Neuronal stem cell (in vitro differentiated cells): ENCODE measurements around the gene KRT16.
"Not testable (repeated sequence)": the region's sequence is repeated elsewhere in the genome, so short reads cannot be mapped to it uniquely, and the experiment has no call there.

Experiments
- DNase-seq: peaks from one replicate; pipeline ENCODE4 v3.0.0-alpha.2; 2013; ENCODE audit warnings: low spot score
- H2AFZ ChIP-seq: one replicate; pipeline ENCODE4 v1.6.1; 2013; ENCODE audit warnings: mild to moderate bottlenecking, low read length, inconsistent platforms
- H2AK5ac ChIP-seq: 2 replicates; pipeline ENCODE4 v1.6.1; 2013; ENCODE audit warnings: low read depth, mild to moderate bottlenecking, inconsistent platforms, low read length, moderate library complexity, mixed read lengths
- H2BK120ac ChIP-seq: 2 replicates; pipeline ENCODE4 v1.6.1; 2013; ENCODE audit warnings: low read depth, mild to moderate bottlenecking, inconsistent platforms, low read length, moderate library complexity, mixed read lengths
- H2BK12ac ChIP-seq: one replicate; pipeline ENCODE4 v1.6.1; 2013; ENCODE audit warnings: low read length, inconsistent platforms
- H2BK15ac ChIP-seq: 2 replicates; pipeline ENCODE4 v1.6.1; 2013; ENCODE audit warnings: mild to moderate bottlenecking, low read length, inconsistent platforms, mixed read lengths
- H2BK5ac ChIP-seq: one replicate; pipeline ENCODE4 v1.6.1; 2013; ENCODE audit warnings: inconsistent platforms, mild to moderate bottlenecking, low read length, moderate library complexity
- H3K14ac ChIP-seq: one replicate; pipeline ENCODE4 v1.6.1; 2013; ENCODE audit warnings: low read length, inconsistent platforms
- H3K18ac ChIP-seq: 2 replicates; pipeline ENCODE4 v1.6.1; 2013; ENCODE audit warnings: low read length, inconsistent platforms
- H3K23ac ChIP-seq: 2 replicates; pipeline ENCODE4 v1.6.1; 2013; ENCODE audit warnings: low read depth, mild to moderate bottlenecking, mixed read lengths, low read length, inconsistent platforms; ENCODE audit not compliant: poor library complexity
- H3K27ac ChIP-seq: replicated peaks from 3 replicates; pipeline ENCODE4 v1.5.1; 2013; ENCODE audit warnings: low read length, inconsistent platforms
- H3K27me3 ChIP-seq, 3 experiments: 2 replicates each; pipeline ENCODE4 v1.6.1; 2013; ENCODE audit warnings: low read length in 3 of 3, mild to moderate bottlenecking in 2 of 3, inconsistent platforms in 1 of 3, low read depth in 1 of 3, mixed read lengths in 1 of 3, moderate library complexity in 1 of 3; ENCODE audit not compliant: control insufficient read depth in 3 of 3, insufficient read depth in 3 of 3
- H3K36me3 ChIP-seq, 2 donors: replicated peaks in 1 of 2; 2 replicates each; pipeline ENCODE4 v1.6.1; 2013; ENCODE audit warnings: low read length in 2 of 2; ENCODE audit not compliant: control insufficient read depth in 2 of 2, insufficient read depth in 2 of 2
- H3K4ac ChIP-seq: 2 replicates; pipeline ENCODE4 v1.6.1; 2013; ENCODE audit warnings: inconsistent platforms, mild to moderate bottlenecking, low read length, moderate library complexity
- H3K4me1 ChIP-seq, 2 donors: 1 replicate in 1 of 2; 2 replicates in 1 of 2; pipeline ENCODE4 v1.6.1; 2013; ENCODE audit warnings: low read length in 2 of 2, low read depth in 1 of 2; ENCODE audit not compliant: control insufficient read depth in 2 of 2, insufficient read depth in 1 of 2
- H3K4me2 ChIP-seq: one replicate; pipeline ENCODE4 v1.6.1; 2013; ENCODE audit warnings: mild to moderate bottlenecking, low read length, inconsistent platforms; ENCODE audit not compliant: insufficient read depth, poor library complexity, severe bottlenecking
- H3K4me3 ChIP-seq, 2 donors: 2 replicates each; pipeline ENCODE4 v1.5.1; 2013; ENCODE audit warnings: low read length in 2 of 2, mild to moderate bottlenecking in 2 of 2, inconsistent platforms in 1 of 2, moderate library complexity in 1 of 2
- H3K79me1 ChIP-seq: one replicate; pipeline ENCODE4 v1.6.1; 2013; ENCODE audit warnings: low read depth, mild to moderate bottlenecking, inconsistent platforms, low read length, moderate library complexity
- H3K9ac ChIP-seq: one replicate; pipeline ENCODE4 v1.6.1; 2013; ENCODE audit warnings: mild to moderate bottlenecking, low read depth, low read length, inconsistent platforms; ENCODE audit not compliant: poor library complexity
- H3K9me3 ChIP-seq, 2 donors: replicated peaks in 1 of 2; 2 replicates each; pipeline versions ENCODE3 to v1.6.1; 2013; ENCODE audit warnings: low read length in 2 of 2, mild to moderate bottlenecking in 2 of 2, inconsistent platforms in 1 of 2, low read depth in 1 of 2, mixed read lengths in 1 of 2, moderate library complexity in 1 of 2; ENCODE audit not compliant: control insufficient read depth in 2 of 2, insufficient read depth in 1 of 2
- H4K8ac ChIP-seq: one replicate; pipeline ENCODE4 v1.6.1; 2013; ENCODE audit warnings: low read depth, mild to moderate bottlenecking, inconsistent platforms, low read length, moderate library complexity
- H4K91ac ChIP-seq: one replicate; pipeline ENCODE4 v1.6.1; 2013; ENCODE audit warnings: low read length, low read depth, mild to moderate bottlenecking, inconsistent platforms; ENCODE audit not compliant: poor library complexity
- WGBS, 2 donors: extraction: QIAGEN DNeasy Blood & Tissue Kit; methylation state at CpG; one replicate each; pipeline ENCODE4 v1.1.7; 2013; ENCODE audit warnings: missing lambda C conversion rate in 2 of 2, mixed read lengths in 1 of 2; ENCODE audit not compliant: insufficient read length in 2 of 2, insufficient replicate concordance in 1 of 2; ENCODE audit errors: extremely low coverage in 2 of 2; 5-methylcytosine and 5-hydroxymethylcytosine counted together

KRT16 gene

DNA sequence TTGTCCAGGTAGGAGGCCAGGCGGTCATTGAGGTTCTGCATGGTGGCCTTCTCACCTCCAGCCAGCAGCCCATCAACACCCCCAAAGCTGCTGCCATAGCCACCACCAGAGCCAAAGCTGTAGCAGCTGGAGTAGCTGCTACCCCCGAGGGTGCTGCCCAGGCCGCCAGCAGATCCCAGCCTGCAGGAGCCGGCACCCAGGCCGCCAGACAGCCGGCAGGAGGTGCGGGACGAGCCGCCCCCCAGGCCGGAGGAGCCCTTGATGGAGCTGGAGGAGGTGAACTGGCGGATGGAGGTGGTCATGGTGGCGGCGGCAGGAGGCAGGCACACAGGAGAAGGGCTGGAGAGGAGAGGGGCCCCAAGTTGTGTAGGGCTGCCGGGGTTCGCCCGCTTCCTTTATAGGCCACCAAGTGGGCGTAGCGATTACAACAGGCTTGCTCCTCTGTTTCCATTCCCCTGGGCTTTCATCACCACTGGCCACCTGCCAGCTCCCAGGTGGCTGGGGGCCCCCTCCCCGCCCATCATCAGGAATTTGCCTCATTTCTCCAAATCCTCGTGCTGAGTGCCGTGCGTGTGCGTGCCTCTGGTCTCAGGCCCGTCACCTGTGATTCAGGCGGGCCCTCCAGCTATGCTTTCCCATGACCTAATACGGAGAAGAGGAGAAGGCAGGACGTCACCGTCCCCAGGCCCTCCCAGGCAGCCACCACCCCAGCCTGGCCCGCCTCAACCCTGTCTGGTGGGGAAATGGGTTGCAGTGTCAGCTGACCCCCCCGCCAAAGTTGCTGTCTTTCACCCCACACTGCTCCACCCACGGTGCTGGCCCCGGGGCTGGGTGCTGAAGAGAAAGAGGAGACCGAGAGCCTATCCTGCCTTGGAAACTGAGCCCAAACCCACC lies 11.9 kb upstream of the KRT16 start, which contains the start of gene KRT17:
Gene KRT17, minus strand, starts transcription at position 368 of the 894 bp plus-strand sequence. Its CDS starts 66 bp downstream, at position 302.
- no peaks in the 10 kb centered on the region for H3K79me1 ChIP-seq
- no CpG with 5 or more reads among the region's 33 CpGs for WGBS, 2 donors
- no peak within 1 kb of the TSS for H2BK120ac ChIP-seq
- no peak within 1 kb of the TSS for H3K23ac ChIP-seq
- no peak within 1 kb of the TSS for H4K91ac ChIP-seq
- H3K4ac ChIP-seq = no peak within 1 kb of the TSS
- no peak within 1 kb of the TSS for H2AFZ ChIP-seq
- H3K18ac ChIP-seq = peak within 1 kb of the TSS; percentile 83
- H3K27ac ChIP-seq = no peak within 1 kb of the TSS
- H2BK5ac ChIP-seq = peak within 1 kb of the TSS; percentile 5
- peak within 1 kb of the TSS; percentile 49 for H2BK15ac ChIP-seq
- H3K27me3 ChIP-seq = peaks cover 0 to 4% (median 0%) of the 10 kb centered on the region in 3 experiments
- H3K36me3 ChIP-seq = no peaks in the 10 kb centered on the region
- H2AK5ac ChIP-seq = peak within 1 kb of the TSS; percentile 46
- H2BK12ac ChIP-seq = peak within 1 kb of the TSS; percentile 73
- no peak for DNase-seq
- no peak within 1 kb of the TSS for H3K4me3 ChIP-seq
- H4K8ac ChIP-seq = no peak within 1 kb of the TSS
- peaks cover 0 to 5% of the 10 kb centered on the region in 2 donors for H3K4me1 ChIP-seq
- no peaks in the 10 kb centered on the region for H3K9me3 ChIP-seq
- H3K4me2 ChIP-seq = no peak within 1 kb of the TSS
- no peak within 1 kb of the TSS for H3K9ac ChIP-seq
- H3K14ac ChIP-seq = peak within 1 kb of the TSS; percentile 63

DNA sequence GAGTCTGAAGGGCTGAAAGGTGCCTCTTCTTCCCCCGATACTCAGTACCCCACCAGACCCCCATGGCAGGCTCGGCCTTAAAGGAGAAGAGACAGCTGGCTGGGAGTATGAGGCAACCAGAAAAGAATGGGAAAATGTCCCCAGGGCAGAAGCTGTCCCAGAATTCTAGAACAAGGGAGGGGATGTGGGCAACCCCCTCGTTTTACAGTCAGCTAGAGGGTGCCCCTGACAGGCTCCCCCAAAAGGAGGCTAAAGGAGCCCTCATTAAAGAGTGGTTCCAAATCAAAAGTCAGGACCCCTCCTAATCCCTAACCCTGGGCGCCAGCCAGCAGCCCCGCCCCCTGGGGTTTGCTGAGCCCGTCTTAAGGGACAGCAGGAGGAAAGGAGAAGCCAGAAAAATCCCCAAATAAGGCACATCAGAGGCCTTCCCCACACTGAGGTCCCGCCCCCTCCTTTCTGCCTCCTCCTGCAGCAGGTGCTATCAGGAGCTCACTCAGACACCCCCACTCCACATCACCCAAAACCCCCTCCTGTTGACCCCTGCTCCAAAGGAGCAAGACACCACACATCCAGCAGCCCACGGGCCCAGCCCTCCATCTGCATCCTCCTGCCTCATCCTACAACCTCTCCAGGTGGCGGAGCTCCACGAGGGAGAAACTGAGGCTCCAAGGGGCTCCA lies 10.8 kb upstream of the KRT16 start:
- H3K9me3 ChIP-seq, H3K79me1 ChIP-seq, H3K14ac ChIP-seq, H3K9ac ChIP-seq, H2BK5ac ChIP-seq, H3K4ac ChIP-seq, H3K27me3 ChIP-seq, DNase-seq, H2AFZ ChIP-seq, H3K23ac ChIP-seq, H2BK15ac ChIP-seq, H3K4me2 ChIP-seq, H3K36me3 ChIP-seq, H3K4me1 ChIP-seq, H3K27ac ChIP-seq, H2BK12ac ChIP-seq, H4K91ac ChIP-seq, H4K8ac ChIP-seq, H3K4me3 ChIP-seq: not testable (repeated sequence)
- H2BK120ac ChIP-seq = peak overlapping the region; percentile 6
- H3K18ac ChIP-seq = peak overlapping the region; percentile 66
- no CpG with 5 or more reads among the region's 10 CpGs for WGBS, 2 donors
- peak overlapping the region; percentile 4 for H2AK5ac ChIP-seq

DNA sequence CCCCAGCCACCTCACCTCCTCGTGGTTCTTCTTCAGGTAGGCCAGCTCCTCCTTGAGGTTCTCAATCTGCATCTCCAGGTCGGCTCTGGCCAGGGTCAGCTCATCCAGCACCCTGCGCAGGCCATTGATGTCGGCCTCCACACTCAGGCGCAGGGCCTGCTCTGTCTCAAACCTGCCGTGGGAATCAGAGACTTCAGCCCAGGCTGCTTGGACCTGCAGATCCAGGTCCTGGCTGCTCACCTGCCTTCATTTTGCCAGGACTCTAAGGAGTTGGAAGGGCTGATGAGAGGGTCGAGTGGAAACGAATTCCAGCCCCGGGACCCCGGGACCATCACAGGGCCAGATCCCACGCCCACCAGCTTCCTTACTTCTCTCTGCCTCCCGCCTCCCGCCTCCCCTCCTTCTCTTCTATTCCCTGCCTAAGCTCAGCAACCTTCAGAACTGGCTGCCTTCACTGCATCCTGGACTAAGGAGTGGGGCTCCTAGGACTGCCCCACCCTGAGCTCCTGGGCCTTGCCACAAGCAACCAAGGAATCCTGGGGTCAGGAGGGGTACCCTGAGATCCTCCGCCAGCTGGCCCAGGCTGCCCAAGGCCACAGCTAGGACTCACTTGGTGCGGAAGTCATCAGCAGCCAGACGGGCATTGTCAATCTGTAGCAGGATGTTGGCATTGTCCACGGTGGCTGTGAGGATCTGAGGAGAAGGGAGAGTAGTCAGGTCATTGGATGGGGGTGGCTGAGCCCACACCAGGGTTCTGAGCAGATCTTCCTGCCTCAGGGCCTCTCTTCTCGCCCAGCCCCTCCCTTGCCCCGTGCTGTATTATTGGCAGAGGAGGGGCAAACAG lies 10.0 kb upstream of the KRT16 start:
- H2BK5ac ChIP-seq, H3K4me1 ChIP-seq, H3K27ac ChIP-seq, H3K27me3 ChIP-seq, H3K14ac ChIP-seq, H2AFZ ChIP-seq, H3K4me3 ChIP-seq, H2BK15ac ChIP-seq, H3K23ac ChIP-seq, H3K36me3 ChIP-seq, H3K79me1 ChIP-seq, DNase-seq, H4K8ac ChIP-seq, H3K9ac ChIP-seq, H3K4me2 ChIP-seq, H4K91ac ChIP-seq, H3K4ac ChIP-seq, H3K9me3 ChIP-seq: not testable (repeated sequence)
- no CpG with 5 or more reads among the region's 19 CpGs for WGBS, 2 donors
- peak overlapping the region; percentile 66 for H3K18ac ChIP-seq
- H2BK120ac ChIP-seq = peak overlapping the region; percentile 6
- H2BK12ac ChIP-seq = peak overlapping the region; percentile 73
- H2AK5ac ChIP-seq = peak overlapping the region; percentile 4
